ENCODE measurements around the gene DENND1B.

DNA sequence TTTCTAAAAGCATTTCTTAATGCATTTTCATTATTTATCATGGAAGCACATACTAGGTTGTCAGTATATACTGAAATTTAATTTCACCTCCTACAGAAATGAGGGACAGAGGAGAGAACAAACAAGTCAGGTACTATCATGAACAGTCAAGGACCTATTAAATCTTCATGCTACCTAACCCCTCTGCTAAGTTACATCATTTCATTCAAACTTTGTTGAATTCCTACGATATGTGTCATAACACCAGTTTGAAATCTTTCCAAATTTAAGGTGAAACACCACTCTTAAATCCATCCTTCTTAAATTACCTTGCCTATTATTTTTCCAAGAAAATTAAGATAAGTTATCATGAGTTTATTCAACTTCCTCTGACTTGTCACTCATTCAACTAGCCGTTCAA is 78.9 kb downstream of the DENND1B start:
- TF ChIP-seq, protein P1, sequence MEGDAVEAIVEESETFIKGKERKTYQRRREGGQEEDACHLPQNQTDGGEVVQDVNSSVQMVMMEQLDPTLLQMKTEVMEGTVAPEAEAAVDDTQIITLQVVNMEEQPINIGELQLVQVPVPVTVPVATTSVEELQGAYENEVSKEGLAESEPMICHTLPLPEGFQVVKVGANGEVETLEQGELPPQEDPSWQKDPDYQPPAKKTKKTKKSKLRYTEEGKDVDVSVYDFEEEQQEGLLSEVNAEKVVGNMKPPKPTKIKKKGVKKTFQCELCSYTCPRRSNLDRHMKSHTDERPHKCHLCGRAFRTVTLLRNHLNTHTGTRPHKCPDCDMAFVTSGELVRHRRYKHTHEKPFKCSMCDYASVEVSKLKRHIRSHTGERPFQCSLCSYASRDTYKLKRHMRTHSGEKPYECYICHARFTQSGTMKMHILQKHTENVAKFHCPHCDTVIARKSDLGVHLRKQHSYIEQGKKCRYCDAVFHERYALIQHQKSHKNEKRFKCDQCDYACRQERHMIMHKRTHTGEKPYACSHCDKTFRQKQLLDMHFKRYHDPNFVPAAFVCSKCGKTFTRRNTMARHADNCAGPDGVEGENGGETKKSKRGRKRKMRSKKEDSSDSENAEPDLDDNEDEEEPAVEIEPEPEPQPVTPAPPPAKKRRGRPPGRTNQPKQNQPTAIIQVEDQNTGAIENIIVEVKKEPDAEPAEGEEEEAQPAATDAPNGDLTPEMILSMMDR (IDR thresholded peaks at IDR 0.05) = no peak
- no peak for TF ChIP-seq EP300 (IDR thresholded peaks at IDR 0.05)
- no peak for TF ChIP-seq POLR2A (IDR thresholded peaks at IDR 0.05)
